Measurements from ENCODE around the gene TOLLIP. TPM values are rescaled to one million over a fixed set of nuclear protein-coding genes. Genes with fewer than 3 reads are reported as not detected.

Gene TOLLIP
- total and polyA plus RNA-seq, 2 of the 8 experiments (the other 6 are each of a cell fraction or from before 2014, with no cell fraction given) = 23.7 to 34.7 TPM

DNA sequence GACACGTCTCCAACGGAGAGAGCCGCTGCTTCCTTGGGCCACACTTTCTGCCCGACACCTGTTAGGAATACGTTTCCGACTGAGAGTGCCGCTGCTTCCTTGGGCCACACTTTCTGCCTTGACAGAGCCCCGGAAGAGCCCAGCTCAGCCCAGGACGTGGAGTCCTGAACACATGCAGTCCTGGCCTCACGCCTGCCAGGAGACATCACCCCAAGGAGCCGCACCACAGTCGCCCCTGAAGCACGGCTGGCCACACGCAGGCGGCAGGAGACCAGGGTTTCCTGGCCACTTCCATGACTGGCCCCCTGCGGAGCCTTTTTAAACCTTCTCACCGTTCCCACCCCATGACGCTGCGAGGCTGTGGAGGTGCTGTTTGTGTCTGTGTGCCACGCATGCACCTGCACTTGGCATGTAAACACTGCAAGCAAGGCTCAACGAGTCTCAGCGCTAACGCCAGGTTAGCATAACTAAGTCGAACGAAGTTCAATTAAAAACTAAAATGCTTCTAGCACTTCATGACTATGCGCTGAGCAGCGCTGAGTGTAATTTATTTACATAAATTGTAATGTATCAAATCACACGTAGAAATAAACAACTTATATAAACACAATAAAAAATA lies 8.8 kb downstream of the TOLLIP start:
- DNase-seq (ENCODE audit: low read depth in 1 of 2, low spot score in 2 of 2) (peak in 1 of 2 experiments; percentile 42), FAIRE-seq (no peak)
- Histone ChIP-seq H2AFZ (ENCODE audit: low read length) (no peak overlapping the region), H4K91ac (replicated peaks; ENCODE audit: insufficient read length, low read length) (no peak overlapping the region), H3K4me3 (ENCODE audit: extremely low read depth in 1 of 4, insufficient read depth in 2 of 4, low read depth in 3 of 4, low read length in 4 of 4) (no peak overlapping the region), H4K5ac (ENCODE audit: insufficient read length, low read depth, low read length) (no peak overlapping the region), H2AK5ac (ENCODE audit: low read depth, low read length) (no peak overlapping the region), H3K14ac (ENCODE audit: insufficient read length) (no peak overlapping the region), H3K4me1 (replicated peaks in 1 of 4; ENCODE audit: control insufficient read depth in 3 of 4, insufficient read depth in 4 of 4, low read length in 3 of 4) (peaks cover 0 to 9% (median 0%) of the 10 kb centered on the region in 4 experiments; a peak in 3 of 7 replicates), H2BK20ac (ENCODE audit: low read length) (no peak overlapping the region), H2BK15ac (ENCODE audit: low read length) (no peak overlapping the region), H3K36me3 (ENCODE audit: control insufficient read depth in 2 of 4, insufficient read depth in 4 of 4, low read length in 3 of 4) (no peaks in the 10 kb centered on the region; a peak in 2 of 8 replicates), H2BK12ac (ENCODE audit: low read depth, low read length) (no peak overlapping the region), H3K79me1 (ENCODE audit: low read depth, low read length) (peaks cover 22% of the 10 kb centered on the region), H3K4me2 (ENCODE audit: insufficient read depth in 1 of 2, low read depth in 2 of 2, low read length in 2 of 2) (no peak overlapping the region), H2BK120ac (replicated peaks; ENCODE audit: low read depth, low read length) (no peak overlapping the region), H3K27ac (ENCODE audit: low read depth, low read length) (no peak overlapping the region), H2BK5ac (ENCODE audit: low read depth, low read length) (no peak overlapping the region), H3K4ac (replicated peaks; ENCODE audit: insufficient read length, low read depth, low read length) (no peak overlapping the region), H4K20me1 (replicated peaks in 1 of 2; ENCODE audit: control insufficient read depth in 1 of 2, insufficient read depth in 2 of 2, low read length in 2 of 2) (peaks cover 18 to 30% of the 10 kb centered on the region in 2 experiments), H3K56ac (replicated peaks; ENCODE audit: insufficient read length, low read depth, low read length) (no peak overlapping the region), H4K8ac (ENCODE audit: extremely low read depth, insufficient read depth, low read length) (no peak overlapping the region), H3K23me2 (ENCODE audit: low read depth, low read length) (no peaks in the 10 kb centered on the region), H3K79me2 (ENCODE audit: control insufficient read depth in 1 of 2, insufficient read depth in 2 of 2, low read length in 2 of 2) (peaks cover 3 to 69% of the 10 kb centered on the region in 2 experiments; a peak in 3 of 4 replicates), H3K9me3 (ENCODE audit: insufficient read depth in 2 of 2, low read depth in 1 of 2, low read length in 1 of 2) (no peaks in the 10 kb centered on the region), H3K27me3 (replicated peaks in 1 of 4; ENCODE audit: control insufficient read depth in 3 of 4, extremely low read depth in 1 of 4, insufficient read depth in 3 of 4, low read length in 3 of 4) (no peaks in the 10 kb centered on the region), H3K9ac (replicated peaks in 1 of 4; ENCODE audit: extremely low read depth in 1 of 4, low read depth in 3 of 4, low read length in 3 of 4) (no peak overlapping the region), H3K23ac (ENCODE audit: insufficient read length) (no peak overlapping the region), H3K18ac (ENCODE audit: extremely low read depth, low read length) (no peak overlapping the region)
- ChIA-PET POLR2A (ENCODE audit: partially characterized antibody) (interaction anchor here (1.0 kb wide), 1 partner anchor 9 kb away, joined by 5 read pairs; the partner anchor contains the start of gene TOLLIP), CTCF (ENCODE audit: partially characterized antibody) (interaction anchor here (0.8 to 2.3 kb wide), 3 partner anchors 75 to 214 kb away, joined by 3 to 11 read pairs (median 3); no protein-coding TSS in a partner anchor)
- 88% methylated on average over 28 of the region's 28 CpGs; no CpG with 5 or more reads in 1 of the 2 experiments for WGBS, 2 experiments (ENCODE audit: extremely low coverage in 1 of 2, insufficient coverage in 1 of 2, insufficient read length in 1 of 2, insufficient replicate concordance in 2 of 2, low coverage in 1 of 2, low lambda C conversion rate in 2 of 2, missing lambda C conversion rate in 1 of 2)
- TF ChIP-seq, protein P1, sequence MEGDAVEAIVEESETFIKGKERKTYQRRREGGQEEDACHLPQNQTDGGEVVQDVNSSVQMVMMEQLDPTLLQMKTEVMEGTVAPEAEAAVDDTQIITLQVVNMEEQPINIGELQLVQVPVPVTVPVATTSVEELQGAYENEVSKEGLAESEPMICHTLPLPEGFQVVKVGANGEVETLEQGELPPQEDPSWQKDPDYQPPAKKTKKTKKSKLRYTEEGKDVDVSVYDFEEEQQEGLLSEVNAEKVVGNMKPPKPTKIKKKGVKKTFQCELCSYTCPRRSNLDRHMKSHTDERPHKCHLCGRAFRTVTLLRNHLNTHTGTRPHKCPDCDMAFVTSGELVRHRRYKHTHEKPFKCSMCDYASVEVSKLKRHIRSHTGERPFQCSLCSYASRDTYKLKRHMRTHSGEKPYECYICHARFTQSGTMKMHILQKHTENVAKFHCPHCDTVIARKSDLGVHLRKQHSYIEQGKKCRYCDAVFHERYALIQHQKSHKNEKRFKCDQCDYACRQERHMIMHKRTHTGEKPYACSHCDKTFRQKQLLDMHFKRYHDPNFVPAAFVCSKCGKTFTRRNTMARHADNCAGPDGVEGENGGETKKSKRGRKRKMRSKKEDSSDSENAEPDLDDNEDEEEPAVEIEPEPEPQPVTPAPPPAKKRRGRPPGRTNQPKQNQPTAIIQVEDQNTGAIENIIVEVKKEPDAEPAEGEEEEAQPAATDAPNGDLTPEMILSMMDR (IDR thresholded peaks at IDR 0.05; ENCODE audit: control extremely low read depth in 1 of 3, insufficient read depth in 1 of 3, low read depth in 1 of 3, low read length in 3 of 3) = no peak
- TF ChIP-seq KDM5A (IDR thresholded peaks at IDR 0.05; ENCODE audit: low read length) = no peak
- no peak for TF ChIP-seq PHF8 (conservative IDR thresholded peaks at IDR 0.05; ENCODE audit: low read depth, low read length)
- no peak for TF ChIP-seq CHD1 (IDR thresholded peaks at IDR 0.05; ENCODE audit: low read depth, low read length)
- TF ChIP-seq, protein P2, sequence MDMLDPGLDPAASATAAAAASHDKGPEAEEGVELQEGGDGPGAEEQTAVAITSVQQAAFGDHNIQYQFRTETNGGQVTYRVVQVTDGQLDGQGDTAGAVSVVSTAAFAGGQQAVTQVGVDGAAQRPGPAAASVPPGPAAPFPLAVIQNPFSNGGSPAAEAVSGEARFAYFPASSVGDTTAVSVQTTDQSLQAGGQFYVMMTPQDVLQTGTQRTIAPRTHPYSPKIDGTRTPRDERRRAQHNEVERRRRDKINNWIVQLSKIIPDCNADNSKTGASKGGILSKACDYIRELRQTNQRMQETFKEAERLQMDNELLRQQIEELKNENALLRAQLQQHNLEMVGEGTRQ (IDR thresholded peaks at IDR 0.05; ENCODE audit: low read length) = no peak
- no peak for TF ChIP-seq RAD21 (IDR thresholded peaks at IDR 0.05 in 1 of 2, conservative IDR thresholded peaks at IDR 0.05 in 1 of 2; ENCODE audit: low read depth in 2 of 2, low read length in 2 of 2)
- TF ChIP-seq JUN (IDR thresholded peaks at IDR 0.05; ENCODE audit: low read depth, low read length) = no peak
- no peak for TF ChIP-seq TEAD4 (IDR thresholded peaks at IDR 0.05; ENCODE audit: low read depth, low read length)
